H1 (cell line): ENCODE data around the gene DOK6. TPM values are rescaled to one million over a fixed set of nuclear protein-coding genes. Genes with fewer than 3 reads are reported as not detected.

ENCODE experiments used
- BACH1 ChIP-seq: IDR thresholded peaks from 2 replicates; pipeline ENCODE4 v1.6.1; 2012; ENCODE audit warnings: low read length, improper control_type of control experiment
- EP300 ChIP-seq, 2 experiments: IDR thresholded peaks; 1 replicate in 1 of 2; 2 replicates in 1 of 2; pipeline ENCODE4 v1.6.1; 2011 to 2012; ENCODE audit warnings: low read depth in 2 of 2, low read length in 2 of 2, mild to moderate bottlenecking in 2 of 2, borderline replicate concordance in 1 of 2, inconsistent platforms in 1 of 2, moderate library complexity in 1 of 2
- GTF2F1 ChIP-seq: IDR thresholded peaks from 2 replicates; pipeline ENCODE4 v1.6.1; 2012; ENCODE audit warnings: low read depth, low read length, improper control_type of control experiment, borderline replicate concordance
- POLR2AphosphoS5 ChIP-seq: IDR thresholded peaks from 2 replicates; pipeline ENCODE4 v1.6.1; 2011; ENCODE audit warnings: low read depth, low read length
- SP1 ChIP-seq: IDR thresholded peaks from 2 replicates; pipeline ENCODE4 v1.6.1; 2011; ENCODE audit warnings: low read depth, low read length
- polyA plus RNA-seq, 7 experiments: library from polyadenylated mRNA; depleted of rRNA in 3 of 7; stranded (reverse) in 5 of 7; unstranded in 2 of 7; fragments of >200 nt in 5 of 7; fragments of 200-250 nt in 2 of 7; gene quantifications; 1 replicate in 5 of 7; 2 replicates in 1 of 7; 4 replicates in 1 of 7; pipeline versions ENCODE4 v1.2.1 to v1.2.3, GENCODE V29; 2011 to 2013; ENCODE audit warnings: missing spikeins in 2 of 7, mixed read lengths in 2 of 7
- total RNA-seq: library from RNA; stranded (reverse); fragmentation: NEBNext Ultra II Directional; extraction: Animal tissue kit (Norgen Biotek cat#: 25700); gene quantifications from 2 replicates; pipeline ENCODE4 v1.2.1, GENCODE V29; 2021
- TF ChIP-seq, protein P1 (sequence below), 3 experiments: IDR thresholded peaks; 1 replicate in 2 of 3; 2 replicates in 1 of 3; pipeline versions ENCODE4 v1.5.1 to v1.6.1; 2011; ENCODE audit warnings: low read length in 3 of 3, mild to moderate bottlenecking in 3 of 3, inconsistent platforms in 2 of 3, low read depth in 1 of 3, moderate library complexity in 1 of 3; ENCODE audit not compliant: insufficient read depth in 1 of 3; ENCODE audit errors: control extremely low read depth in 1 of 3
- TF ChIP-seq, protein P2 (sequence below): fragments of 300-600 bp; sonication (generic); IDR thresholded peaks from 2 replicates; pipeline ENCODE4 v1.7.1; 2012; ENCODE audit warnings: low read length, moderate library complexity, mild to moderate bottlenecking, inconsistent platforms; ENCODE audit not compliant: insufficient replicate concordance

Gene DOK6
- total and polyA plus RNA-seq, 2 of the 8 experiments (the other 6 are each of a cell fraction or from before 2014, with no cell fraction given) = 0.33 to 0.50 TPM

DNA sequence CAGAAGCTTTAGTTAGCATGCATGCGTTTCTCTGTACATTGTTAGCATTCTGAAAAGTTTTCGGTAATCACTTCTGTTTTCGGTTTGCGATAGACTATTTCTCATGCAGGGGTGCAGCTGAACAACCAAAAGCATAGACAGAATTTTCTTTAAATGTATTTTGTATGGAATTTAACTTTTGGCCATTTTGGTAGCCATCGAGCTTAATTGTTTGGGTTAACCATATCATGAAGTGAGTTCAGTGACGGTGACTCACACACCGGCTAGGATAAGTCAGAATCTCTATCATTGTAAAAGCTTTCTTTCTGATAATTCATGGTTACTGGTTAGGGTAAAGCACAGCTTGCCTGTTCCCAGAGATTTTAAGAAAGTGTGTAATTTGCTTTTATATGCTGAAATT, 439.8 kb downstream of the DOK6 start (continued):
- TF ChIP-seq, protein P1, sequence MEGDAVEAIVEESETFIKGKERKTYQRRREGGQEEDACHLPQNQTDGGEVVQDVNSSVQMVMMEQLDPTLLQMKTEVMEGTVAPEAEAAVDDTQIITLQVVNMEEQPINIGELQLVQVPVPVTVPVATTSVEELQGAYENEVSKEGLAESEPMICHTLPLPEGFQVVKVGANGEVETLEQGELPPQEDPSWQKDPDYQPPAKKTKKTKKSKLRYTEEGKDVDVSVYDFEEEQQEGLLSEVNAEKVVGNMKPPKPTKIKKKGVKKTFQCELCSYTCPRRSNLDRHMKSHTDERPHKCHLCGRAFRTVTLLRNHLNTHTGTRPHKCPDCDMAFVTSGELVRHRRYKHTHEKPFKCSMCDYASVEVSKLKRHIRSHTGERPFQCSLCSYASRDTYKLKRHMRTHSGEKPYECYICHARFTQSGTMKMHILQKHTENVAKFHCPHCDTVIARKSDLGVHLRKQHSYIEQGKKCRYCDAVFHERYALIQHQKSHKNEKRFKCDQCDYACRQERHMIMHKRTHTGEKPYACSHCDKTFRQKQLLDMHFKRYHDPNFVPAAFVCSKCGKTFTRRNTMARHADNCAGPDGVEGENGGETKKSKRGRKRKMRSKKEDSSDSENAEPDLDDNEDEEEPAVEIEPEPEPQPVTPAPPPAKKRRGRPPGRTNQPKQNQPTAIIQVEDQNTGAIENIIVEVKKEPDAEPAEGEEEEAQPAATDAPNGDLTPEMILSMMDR (IDR thresholded peaks at IDR 0.05; ENCODE audit: control extremely low read depth in 1 of 3, insufficient read depth in 1 of 3, low read depth in 1 of 3, low read length in 3 of 3) = no peak
- no peak for TF ChIP-seq POLR2AphosphoS5
- no peak for TF ChIP-seq BACH1
- TF ChIP-seq EP300 (IDR thresholded peaks at IDR 0.05; ENCODE audit: borderline replicate concordance in 1 of 2, low read depth in 2 of 2, low read length in 2 of 2) = no peak
- no peak for TF ChIP-seq GTF2F1
- TF ChIP-seq, protein P2, sequence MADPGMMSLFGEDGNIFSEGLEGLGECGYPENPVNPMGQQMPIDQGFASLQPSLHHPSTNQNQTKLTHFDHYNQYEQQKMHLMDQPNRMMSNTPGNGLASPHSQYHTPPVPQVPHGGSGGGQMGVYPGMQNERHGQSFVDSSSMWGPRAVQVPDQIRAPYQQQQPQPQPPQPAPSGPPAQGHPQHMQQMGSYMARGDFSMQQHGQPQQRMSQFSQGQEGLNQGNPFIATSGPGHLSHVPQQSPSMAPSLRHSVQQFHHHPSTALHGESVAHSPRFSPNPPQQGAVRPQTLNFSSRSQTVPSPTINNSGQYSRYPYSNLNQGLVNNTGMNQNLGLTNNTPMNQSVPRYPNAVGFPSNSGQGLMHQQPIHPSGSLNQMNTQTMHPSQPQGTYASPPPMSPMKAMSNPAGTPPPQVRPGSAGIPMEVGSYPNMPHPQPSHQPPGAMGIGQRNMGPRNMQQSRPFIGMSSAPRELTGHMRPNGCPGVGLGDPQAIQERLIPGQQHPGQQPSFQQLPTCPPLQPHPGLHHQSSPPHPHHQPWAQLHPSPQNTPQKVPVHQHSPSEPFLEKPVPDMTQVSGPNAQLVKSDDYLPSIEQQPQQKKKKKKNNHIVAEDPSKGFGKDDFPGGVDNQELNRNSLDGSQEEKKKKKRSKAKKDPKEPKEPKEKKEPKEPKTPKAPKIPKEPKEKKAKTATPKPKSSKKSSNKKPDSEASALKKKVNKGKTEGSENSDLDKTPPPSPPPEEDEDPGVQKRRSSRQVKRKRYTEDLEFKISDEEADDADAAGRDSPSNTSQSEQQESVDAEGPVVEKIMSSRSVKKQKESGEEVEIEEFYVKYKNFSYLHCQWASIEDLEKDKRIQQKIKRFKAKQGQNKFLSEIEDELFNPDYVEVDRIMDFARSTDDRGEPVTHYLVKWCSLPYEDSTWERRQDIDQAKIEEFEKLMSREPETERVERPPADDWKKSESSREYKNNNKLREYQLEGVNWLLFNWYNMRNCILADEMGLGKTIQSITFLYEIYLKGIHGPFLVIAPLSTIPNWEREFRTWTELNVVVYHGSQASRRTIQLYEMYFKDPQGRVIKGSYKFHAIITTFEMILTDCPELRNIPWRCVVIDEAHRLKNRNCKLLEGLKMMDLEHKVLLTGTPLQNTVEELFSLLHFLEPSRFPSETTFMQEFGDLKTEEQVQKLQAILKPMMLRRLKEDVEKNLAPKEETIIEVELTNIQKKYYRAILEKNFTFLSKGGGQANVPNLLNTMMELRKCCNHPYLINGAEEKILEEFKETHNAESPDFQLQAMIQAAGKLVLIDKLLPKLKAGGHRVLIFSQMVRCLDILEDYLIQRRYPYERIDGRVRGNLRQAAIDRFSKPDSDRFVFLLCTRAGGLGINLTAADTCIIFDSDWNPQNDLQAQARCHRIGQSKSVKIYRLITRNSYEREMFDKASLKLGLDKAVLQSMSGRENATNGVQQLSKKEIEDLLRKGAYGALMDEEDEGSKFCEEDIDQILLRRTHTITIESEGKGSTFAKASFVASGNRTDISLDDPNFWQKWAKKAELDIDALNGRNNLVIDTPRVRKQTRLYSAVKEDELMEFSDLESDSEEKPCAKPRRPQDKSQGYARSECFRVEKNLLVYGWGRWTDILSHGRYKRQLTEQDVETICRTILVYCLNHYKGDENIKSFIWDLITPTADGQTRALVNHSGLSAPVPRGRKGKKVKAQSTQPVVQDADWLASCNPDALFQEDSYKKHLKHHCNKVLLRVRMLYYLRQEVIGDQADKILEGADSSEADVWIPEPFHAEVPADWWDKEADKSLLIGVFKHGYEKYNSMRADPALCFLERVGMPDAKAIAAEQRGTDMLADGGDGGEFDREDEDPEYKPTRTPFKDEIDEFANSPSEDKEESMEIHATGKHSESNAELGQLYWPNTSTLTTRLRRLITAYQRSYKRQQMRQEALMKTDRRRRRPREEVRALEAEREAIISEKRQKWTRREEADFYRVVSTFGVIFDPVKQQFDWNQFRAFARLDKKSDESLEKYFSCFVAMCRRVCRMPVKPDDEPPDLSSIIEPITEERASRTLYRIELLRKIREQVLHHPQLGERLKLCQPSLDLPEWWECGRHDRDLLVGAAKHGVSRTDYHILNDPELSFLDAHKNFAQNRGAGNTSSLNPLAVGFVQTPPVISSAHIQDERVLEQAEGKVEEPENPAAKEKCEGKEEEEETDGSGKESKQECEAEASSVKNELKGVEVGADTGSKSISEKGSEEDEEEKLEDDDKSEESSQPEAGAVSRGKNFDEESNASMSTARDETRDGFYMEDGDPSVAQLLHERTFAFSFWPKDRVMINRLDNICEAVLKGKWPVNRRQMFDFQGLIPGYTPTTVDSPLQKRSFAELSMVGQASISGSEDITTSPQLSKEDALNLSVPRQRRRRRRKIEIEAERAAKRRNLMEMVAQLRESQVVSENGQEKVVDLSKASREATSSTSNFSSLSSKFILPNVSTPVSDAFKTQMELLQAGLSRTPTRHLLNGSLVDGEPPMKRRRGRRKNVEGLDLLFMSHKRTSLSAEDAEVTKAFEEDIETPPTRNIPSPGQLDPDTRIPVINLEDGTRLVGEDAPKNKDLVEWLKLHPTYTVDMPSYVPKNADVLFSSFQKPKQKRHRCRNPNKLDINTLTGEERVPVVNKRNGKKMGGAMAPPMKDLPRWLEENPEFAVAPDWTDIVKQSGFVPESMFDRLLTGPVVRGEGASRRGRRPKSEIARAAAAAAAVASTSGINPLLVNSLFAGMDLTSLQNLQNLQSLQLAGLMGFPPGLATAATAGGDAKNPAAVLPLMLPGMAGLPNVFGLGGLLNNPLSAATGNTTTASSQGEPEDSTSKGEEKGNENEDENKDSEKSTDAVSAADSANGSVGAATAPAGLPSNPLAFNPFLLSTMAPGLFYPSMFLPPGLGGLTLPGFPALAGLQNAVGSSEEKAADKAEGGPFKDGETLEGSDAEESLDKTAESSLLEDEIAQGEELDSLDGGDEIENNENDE = no peak
- no peak for TF ChIP-seq SP1
